NOMO-1 treated with DMSO at 0.1 percent for 48 hours (cell line): ENCODE data around the gene CRACR2B.

ENCODE experiments used
- DNase-seq: peaks from one replicate; lab custom pipeline; 2025; ENCODE audit not compliant: unreplicated experiment; lab: John Stamatoyannopoulos, UW

Gene CRACR2B

DNA sequence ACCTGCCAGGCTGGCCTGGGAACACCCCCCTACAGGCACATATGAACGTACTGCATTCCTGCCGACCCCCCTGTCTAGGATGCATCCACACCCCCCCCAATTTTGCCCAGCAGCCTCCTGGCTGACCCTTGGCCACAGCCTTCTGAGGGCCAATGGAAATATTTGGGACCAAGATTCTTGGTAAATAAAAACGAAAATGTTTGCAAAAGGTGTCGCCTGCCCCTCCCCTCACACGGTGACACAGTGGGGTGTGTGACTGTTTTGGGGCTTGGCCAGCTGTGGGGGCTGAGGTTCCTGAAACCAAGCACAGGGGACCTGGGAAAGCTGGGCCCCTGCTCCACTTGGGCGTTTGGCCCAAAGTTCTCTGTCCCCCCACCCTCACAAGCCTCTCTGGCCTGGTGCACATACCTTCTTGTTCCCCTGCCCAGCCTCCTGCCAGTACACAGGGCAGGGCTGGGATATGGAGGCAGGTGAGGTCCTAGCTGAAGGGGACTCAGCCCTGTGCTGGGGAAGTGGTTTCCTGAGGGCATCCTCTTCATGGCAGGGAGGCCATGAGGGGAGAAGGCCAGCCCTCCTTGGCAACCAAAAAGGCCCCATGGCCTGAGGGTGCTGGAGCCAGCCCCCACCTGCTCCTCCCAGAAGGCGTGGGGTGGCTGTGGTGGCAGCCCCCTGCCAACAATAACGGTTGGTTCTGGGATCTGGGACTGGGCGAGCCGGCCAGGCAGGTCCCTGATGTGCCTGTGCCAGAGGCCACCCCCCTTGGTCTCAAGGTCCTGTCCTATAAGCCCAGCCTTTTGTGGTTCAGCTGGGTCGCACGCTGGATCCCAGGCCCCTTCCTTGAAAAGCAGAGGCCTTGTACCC is 2.1 kb upstream of the CRACR2B start:
- no peak for DNase-seq

DNA sequence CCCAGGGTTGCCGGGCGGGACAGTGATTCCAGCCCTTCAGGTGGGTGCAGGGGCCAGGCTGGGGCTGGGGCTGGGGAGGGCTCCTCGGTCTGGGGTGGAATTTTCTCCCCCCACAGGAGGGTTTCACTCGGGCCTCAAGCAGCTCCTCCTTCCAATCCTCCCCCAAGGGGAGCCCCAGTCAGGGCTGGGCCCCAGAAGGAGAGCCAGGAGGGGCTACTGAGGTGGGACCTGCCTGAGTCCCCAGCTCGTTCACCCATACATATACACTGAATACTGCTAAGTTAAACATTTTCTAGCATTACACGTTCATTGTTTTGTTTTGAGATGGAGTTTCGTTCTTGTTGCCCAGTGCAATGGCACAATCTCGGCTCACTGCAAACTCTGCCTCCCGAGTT is 1.5 kb upstream of the CRACR2B start:
- DNase-seq = no peak

DNA sequence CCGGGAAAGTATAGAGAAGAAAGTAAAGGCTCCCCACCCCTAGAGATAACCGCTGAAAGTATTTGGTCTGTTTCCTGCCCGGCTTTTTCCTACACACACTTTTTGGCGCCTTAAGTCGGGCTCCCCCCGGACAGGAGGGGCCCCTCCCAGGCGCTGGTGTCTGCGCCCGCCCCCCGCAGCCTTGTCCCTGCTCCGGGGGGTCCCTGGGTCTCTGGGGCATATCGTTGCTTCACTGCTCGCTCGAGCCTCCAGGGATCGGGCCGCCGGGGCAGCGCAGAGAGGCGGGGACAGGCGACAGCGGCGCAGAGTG is 928 bp upstream of the CRACR2B start:
- DNase-seq = no peak

DNA sequence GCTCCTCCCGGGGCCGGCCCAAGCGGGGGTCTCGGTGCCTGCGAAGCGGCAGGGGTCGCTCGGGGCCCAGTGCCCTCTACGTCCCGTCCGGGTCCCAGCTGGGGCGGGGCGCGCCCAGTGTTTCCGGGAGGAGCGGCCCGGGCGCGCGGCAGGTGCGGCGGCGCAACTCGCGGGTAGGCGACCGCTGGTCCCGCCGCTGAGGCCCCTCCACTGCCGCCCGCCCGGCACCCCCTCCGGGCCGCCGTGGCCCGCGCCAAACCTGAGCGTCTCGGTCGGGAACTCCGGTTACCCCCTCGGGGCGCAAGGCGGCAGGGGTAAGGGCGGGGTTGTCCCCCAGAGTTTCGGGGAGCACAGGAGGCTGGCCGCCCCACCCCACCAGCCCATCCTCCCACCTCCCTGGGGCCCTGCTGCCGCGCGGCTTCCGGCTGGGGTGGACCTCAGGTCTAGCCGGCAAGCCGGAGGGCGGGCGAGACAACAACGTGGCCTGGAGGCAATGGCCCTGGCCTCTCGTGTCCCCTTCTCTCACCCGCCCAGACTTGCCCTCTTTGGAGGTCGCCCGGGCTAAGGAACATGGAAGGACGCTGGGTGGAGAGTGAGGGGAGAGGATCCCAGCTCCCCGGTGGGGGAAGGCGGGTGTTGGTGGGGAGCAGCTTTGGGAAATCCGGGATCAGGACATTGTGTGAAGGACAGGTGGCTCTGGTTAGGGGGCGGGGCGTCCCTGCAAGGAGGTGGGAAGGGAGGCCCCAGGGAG is 398 bp upstream of the CRACR2B start:
- no peak for DNase-seq

DNA sequence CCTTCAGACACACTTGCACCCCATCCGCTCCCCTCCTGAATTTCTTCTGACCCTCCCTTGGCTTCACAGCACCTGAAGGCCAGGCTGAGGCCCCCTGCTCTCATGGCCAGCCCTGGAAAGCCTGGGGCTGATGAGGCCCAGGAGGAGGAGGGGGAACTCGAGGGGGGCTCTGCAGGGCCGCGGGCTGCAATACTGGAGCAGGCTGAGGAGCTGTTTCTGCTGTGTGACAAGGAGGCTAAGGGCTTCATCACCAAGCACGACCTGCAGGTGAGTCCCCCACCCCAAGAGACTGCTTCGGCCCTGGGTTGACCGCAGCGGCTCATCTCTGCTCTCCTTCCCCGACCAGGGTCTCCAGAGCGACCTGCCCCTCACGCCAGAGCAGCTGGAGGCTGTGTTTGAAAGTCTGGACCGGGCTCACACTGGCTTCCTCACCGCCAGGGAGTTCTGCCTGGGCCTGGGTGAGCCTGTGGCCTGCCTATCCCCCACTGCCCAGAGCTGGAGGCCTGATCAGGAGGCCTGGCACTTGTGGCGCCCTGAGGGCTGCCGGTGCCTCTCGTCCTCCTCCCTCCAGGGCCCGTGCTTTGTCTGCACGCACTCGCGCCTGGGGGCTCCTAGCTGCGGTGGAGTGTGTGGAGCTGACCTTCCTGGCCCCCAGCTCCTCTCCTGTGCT is 922 bp downstream of the CRACR2B start:
- no peak for DNase-seq

DNA sequence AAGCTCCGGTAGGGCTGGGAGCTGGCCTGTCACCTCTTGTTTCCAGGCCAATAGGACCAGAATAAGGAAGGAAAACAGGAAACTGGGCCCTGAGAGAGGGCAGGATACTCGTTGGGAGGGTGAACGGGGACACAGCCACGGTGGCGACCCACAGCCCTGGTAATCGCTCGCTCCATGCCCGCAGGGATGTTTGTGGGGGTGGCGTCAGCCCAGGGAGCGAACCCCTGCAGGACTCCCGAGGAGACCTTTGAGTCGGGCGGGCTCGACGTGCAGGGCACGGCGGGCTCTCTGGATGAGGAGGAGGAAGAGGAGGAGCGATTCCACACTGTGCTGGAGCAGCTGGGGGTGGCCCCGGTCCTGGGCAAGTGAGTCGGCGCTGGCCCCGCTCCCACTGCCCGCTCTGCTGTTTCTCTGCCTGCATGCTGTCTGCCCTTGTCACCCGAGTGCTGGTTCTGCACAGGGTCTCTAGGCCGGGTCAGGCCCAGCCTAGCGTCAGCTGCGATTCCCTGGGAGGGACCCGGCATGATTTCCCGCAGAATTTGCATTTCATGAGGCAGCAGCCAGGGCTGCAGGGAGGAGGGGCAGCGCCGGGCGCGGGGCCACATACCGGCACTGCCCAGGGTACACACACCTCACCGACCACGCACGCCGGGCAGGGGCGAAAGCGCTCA is 1.6 kb downstream of the CRACR2B start:
- DNase-seq = no peak

DNA sequence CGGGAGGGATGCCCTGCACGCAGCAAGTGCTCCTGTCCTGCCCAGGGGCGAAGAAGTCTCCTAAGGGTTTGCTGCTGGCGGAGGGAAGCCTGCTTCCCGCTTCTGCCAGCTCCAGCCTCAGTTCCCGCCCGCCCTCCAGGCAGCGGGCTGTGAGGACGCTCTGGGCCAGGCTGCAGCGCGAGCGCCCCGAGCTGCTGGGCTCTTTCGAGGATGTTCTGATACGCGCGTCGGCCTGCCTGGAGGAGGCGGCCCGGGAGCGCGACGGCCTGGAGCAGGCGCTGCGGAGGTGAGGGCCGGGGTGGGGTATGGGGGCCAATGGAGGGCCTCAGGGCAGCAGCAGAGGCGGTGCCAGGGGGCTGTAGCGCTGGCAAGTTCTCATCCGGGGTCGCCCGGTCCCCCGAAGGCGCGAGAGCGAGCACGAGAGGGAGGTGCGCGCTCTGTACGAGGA is 2.2 kb downstream of the CRACR2B start:
- DNase-seq = no peak

DNA sequence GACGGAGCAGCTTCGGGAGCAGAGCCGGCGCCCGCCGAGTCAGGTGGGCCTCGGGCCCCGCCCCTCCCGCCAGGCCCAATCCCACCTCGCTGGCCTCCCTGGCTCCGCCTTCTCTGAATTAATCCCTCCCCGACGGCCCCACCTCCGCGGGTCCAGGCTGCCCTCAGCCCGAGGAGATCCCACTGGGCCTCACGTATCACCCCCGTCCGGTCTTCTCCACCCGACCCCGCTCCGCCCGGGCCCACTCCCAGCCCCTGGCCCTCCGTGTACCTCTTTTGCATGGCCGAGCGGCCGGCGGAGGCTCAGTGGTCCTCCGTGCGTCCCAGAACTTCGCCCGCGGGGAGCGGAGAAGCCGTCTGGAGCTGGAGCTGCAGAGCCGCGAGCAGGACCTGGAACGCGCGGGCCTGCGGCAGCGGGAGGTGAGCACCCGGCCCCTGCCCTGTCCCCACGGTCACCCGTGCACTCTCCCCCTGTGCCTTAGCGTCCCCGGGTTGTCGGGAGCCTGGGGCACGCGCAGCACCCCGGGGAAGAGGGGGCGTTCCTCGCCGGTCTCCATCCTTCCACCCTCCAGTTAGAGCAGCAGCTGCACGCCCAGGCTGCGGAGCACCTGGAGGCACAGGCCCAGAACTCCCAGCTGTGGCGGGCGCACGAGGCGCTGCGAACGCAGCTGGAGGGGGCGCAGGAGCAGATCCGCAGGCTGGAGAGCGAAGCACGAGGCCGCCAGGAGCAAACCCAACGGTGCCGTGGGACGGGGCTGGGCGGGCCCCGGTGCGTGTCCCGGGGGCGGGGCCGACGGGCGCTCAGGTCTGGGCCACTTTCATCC is 2.8 kb downstream of the CRACR2B start:
- DNase-seq = peak; percentile 63

DNA sequence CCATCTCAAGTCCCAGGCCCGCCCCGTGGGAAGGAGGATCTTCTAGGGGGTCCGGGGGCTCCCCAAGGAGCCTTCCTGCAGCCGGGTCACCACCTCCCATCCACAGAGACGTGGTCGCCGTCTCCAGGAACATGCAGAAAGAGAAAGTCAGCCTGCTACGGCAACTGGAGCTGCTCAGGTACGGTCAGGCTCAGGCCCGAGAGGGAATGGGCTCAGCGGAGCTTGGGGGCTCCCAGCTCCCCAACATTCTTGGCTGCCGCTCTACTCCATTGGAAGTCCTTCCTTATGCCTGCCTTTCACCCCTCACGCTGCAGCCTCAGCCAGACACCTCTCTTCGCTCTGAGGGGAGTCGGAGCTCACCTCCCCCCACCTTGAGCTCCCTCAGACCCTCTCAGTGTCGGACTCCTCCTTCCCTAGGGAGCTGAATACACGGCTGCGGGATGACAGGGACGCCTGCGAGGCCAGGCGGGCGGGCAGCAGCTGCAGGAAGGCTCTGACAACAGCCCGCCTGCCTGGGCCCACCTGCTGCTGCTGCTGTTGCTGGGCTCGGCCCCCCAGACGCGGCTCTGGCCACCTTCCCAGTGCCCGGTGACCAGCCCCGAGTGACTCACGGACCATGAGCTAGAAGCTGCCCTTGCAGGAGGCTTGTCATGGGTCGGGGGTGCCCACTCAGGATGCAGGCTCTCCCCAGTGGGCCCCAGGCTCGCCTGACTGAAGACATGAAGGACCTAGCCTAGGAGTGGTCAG is 3.6 kb downstream of the CRACR2B start:
- no peak for DNase-seq

DNA sequence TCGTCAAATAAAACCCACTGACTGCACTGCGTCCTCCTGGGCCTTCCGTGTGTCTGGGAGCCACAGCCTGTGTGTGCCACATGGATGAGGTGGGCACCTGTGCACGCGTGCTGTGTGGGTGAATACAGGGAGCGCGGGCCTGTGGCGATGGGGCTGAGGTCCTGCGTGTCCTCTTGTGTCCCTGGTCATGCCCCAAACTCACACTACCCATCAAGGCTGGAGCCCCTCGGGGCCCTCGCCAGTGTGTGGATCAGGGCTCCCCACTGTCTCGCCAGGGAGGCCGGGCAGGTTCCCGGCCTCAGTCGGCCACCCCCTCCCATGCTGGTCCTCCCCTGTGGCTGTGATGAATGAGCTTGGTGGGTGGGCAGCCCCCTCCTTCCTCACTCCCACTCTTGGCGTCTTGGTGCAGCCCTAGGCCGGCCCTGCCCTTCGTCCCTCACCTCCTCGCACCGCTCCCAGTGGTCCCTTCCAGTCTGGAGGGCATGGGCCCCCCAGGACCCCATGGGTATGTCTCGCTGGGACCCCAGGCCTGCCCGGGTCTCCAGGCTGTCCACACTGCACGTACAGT is 4.3 kb downstream of the CRACR2B start:
- no peak for DNase-seq

DNA sequence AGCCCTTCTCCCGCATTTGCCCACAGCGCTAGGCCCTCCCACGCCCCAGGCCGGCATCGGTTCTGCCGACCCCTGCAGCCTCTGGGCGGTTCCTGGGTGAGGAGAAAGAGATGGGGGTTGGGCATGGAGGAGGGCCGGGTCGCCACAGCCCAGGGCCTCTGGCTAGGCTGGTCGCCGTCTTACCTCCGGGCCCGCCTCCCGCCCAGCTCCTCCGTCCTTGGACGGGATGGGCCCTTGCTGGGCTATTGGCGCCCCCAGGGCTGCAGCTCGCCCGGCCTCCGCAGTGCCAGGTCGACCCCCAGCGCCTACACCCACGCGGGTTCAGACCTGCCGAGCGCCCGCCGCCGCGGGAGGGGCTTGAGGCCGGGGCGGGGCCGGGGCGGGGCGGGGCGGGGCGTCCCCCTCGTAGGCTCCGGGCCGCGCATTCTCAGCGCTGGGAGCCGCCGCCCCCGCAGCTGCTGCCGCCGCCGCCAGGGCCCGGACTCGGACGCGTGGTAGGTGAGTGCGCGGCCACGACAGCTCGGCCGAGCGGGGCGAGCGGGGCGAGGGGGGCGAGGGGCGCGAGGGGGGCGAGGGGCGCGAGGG is 4.9 kb downstream of the CRACR2B start, which contains the start of gene CD151:
Gene CD151, plus strand, starts transcription at position 424 of the 585 bp plus-strand sequence. CDS start 3,118 bp downstream, outside the sequence.
- DNase-seq = no peak

DNA sequence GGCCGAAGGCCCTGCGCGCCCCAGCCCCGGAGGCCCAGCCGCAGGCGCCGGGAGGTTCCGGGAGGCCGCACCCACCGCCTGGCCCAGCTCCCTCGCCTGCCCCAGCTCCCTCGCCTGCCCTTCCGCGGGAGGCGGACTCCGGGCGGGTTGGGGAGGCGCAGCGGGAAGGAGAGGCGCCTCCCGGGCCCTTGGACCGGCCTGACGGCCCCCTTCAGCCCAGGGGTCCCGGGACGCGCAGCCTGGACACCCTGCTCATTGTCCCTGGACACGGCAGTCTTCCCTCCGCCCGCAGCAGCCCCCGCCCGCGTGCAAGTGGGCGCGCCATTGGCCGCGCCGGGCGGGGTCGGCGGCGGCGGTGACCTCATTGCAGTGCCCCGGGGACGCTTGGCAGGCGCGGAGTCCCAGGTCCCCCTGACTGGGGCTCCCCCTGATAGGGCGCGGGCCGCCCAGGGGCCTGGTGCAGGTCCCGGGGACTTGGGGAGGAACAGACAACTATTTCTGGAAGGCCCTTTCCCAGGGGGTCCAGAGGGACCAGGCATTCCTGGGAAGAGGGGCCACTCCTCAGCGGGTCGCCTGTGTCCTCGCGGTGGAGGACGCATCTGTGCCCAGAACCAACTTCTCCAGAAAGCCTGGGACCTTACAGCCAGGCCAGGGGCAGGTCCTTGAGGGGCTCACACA is 5.5 kb downstream of the CRACR2B start:
- no peak for DNase-seq

DNA sequence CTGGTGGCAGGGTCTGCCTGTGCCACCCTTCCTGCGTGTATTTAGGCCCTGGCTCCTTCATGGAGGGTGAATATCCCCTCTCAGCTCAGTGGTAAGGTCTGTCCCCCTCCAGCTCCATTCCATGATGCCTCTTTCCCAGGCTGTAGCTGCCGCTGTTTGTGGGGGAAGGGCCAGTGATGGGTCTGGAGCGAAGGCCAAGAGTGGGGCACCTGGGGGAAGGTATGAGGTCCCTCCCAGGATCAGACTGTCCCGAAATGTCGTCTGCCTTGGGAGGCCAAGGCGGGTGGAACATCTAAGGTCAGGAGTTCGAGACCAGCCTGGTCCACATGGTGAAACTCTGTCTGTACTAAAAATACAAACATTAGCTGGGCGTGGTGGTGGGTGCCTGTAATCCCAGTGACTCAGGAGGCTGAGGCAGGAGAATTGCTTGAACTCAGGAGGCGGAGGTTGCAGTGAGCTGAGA is 6.2 kb downstream of the CRACR2B start:
- DNase-seq = no peak

DNA sequence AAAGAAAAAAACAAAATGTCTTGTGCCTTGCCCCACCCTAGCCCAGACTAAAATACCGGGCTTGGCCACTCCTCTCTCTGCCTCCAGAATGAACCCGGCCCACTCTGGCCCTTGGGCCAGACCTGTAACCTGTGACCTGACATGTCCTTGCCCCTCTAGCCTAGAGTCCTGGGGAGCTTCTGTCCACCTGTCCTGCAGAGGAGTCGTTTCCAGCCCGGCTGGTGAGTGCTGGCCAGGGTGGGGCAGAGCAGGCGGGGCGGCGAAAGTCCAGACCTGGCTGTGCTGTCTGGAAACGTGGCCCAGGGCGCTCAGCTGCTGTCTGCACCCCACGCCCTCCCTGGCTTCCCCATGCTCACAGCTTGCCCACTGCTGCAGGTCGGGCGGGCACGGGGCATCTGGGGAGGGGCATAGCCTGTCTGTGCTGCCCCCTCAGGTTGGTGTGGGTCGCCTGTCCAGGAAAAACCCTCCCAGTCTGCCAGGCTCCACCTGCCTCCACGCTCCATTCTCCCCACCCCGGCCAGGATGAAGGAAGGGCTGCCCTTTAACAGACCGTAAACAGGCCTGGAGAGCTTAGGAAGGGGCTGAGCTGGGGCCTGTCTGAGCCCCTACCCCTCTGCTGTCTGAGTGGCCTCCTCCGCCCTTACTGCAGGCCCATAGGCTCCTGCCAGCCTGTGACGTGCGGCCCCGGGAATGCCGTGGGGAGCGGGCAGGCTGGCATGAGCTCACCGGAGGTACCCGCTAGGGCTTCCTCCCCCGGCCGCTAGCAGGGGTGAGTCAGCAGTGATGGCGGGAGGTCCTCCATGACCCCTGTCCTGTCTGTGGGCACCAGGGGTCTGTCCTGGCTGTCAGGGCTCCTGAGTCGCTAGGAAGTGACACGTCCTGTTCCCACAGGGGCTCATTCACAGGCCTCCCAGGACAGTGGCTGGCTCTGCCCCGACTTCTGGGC is 6.9 kb downstream of the CRACR2B start:
- DNase-seq = no peak

DNA sequence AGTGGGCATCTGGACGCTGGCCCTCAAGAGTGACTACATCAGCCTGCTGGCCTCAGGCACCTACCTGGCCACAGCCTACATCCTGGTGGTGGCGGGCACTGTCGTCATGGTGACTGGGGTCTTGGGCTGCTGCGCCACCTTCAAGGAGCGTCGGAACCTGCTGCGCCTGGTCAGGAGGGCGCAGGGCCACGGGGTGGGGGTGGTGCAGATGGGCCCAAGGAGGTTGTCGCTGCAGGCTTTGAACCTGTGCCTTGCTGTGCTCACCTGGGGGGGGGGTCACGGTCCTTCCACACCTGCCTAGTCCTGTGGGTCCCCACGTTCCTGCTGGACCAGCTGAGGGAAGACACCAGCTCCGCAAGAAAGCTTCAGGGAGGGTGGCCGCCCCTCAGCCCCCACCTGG is 8.6 kb downstream of the CRACR2B start:
- DNase-seq = no peak

DNA sequence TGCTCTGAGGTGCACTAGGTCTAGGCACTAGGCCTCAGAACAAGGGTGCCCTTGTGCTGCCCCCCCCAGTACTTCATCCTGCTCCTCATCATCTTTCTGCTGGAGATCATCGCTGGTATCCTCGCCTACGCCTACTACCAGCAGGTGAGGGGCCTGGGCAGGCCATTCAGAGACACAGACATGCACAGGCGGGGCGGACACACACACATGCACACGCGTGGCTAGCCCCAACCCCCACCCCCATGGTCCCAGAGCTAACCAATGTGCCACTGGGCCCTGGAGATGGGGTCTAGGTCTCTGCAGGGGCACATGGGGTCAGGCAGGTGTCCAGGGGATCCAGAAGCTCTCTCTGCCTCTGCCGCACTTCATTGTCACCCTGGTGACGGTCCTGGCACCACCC is 9.0 kb downstream of the CRACR2B start:
- DNase-seq = no peak
